H1 (cell line): Measurements from ENCODE around the gene CHRNA4. TPM values are rescaled to one million over a fixed set of nuclear protein-coding genes. Genes with fewer than 3 reads are reported as not detected.

Experiments used
- CTCF ChIA-PET: fragments of 300-600 bp; sonication (Branson Sonifier 250); formaldehyde crosslinking; loops from one replicate; lab custom pipeline; 2021; ENCODE audit not compliant: partially characterized antibody; lab: Charles Lee
- POLR2A ChIA-PET: fragments of 300-600 bp; sonication (Branson Sonifier 250); formaldehyde crosslinking; loops from one replicate; lab custom pipeline; 2021; ENCODE audit warnings: inconsistent platforms; ENCODE audit not compliant: partially characterized antibody; lab: Charles Lee
- DNase-seq, 2 experiments: peaks; one replicate each; pipeline versions ENCODE4 v3.0.0 to v3.0.0-alpha.2; 2010 to 2022; ENCODE audit warnings: low spot score in 2 of 2, low read depth in 1 of 2, mixed read lengths in 1 of 2
- FAIRE-seq: peaks from 2 replicates; lab custom pipeline; 2011; peaks lifted over from hg19 to GRCh38; lab: Jason Lieb, UNC
- H2AFZ ChIP-seq: 2 replicates; pipeline ENCODE4 v1.8.1; 2012; ENCODE audit warnings: low read length, inconsistent platforms
- H2AK5ac ChIP-seq: 2 replicates; pipeline ENCODE4 v1.6.1; 2013; ENCODE audit warnings: low read depth, low read length
- H2BK120ac ChIP-seq: replicated peaks from 2 replicates; pipeline ENCODE3; 2013; ENCODE audit warnings: low read depth, low read length, inconsistent platforms
- H2BK12ac ChIP-seq: 2 replicates; pipeline ENCODE4 v1.6.1; 2013; ENCODE audit warnings: low read depth, low read length
- H2BK15ac ChIP-seq: 2 replicates; pipeline ENCODE4 v1.6.1; 2013; ENCODE audit warnings: low read length
- H2BK20ac ChIP-seq: 2 replicates; pipeline ENCODE4 v1.6.1; 2013; ENCODE audit warnings: low read length
- H2BK5ac ChIP-seq: 2 replicates; pipeline ENCODE4 v1.6.1; 2013; ENCODE audit warnings: low read depth, low read length
- H3K14ac ChIP-seq: 2 replicates; pipeline ENCODE4 v1.6.1; 2013; ENCODE audit warnings: inconsistent platforms; ENCODE audit not compliant: insufficient read length
- H3K18ac ChIP-seq: 2 replicates; pipeline ENCODE4 v1.6.1; 2013; ENCODE audit warnings: low read length; ENCODE audit errors: extremely low read depth
- H3K23ac ChIP-seq: 2 replicates; pipeline ENCODE4 v1.6.1; 2013; ENCODE audit warnings: inconsistent platforms; ENCODE audit not compliant: insufficient read length
- H3K23me2 ChIP-seq: 2 replicates; pipeline ENCODE4 v1.6.1; 2013; ENCODE audit warnings: low read depth, low read length
- H3K27ac ChIP-seq: 2 replicates; pipeline ENCODE4 v1.6.1; 2011; ENCODE audit warnings: low read depth, low read length, inconsistent platforms
- H3K27me3 ChIP-seq, 4 experiments: replicated peaks in 1 of 4; 1 replicate in 1 of 4; 2 replicates in 3 of 4; pipeline versions ENCODE4 v1.6.1 to v1.8.1; 2011 to 2013; ENCODE audit warnings: low read length in 3 of 4, mild to moderate bottlenecking in 3 of 4, inconsistent platforms in 2 of 4, mixed read lengths in 2 of 4, moderate library complexity in 1 of 4; ENCODE audit not compliant: control insufficient read depth in 3 of 4, insufficient read depth in 3 of 4; ENCODE audit errors: extremely low read depth in 1 of 4
- H3K36me3 ChIP-seq, 4 experiments: 2 replicates each; pipeline versions ENCODE4 v1.6.1 to v1.8.1; 2011 to 2013; ENCODE audit warnings: mild to moderate bottlenecking in 4 of 4, low read length in 3 of 4, moderate library complexity in 2 of 4, control low read depth in 1 of 4, inconsistent platforms in 1 of 4; ENCODE audit not compliant: insufficient read depth in 4 of 4, control insufficient read depth in 2 of 4
- H3K4ac ChIP-seq: replicated peaks from 2 replicates; pipeline ENCODE3; 2013; ENCODE audit warnings: low read length, low read depth, mixed read lengths, inconsistent platforms; ENCODE audit not compliant: insufficient read length
- H3K4me1 ChIP-seq, 4 experiments: replicated peaks in 1 of 4; 1 replicate in 1 of 4; 2 replicates in 3 of 4; pipeline versions ENCODE4 v1.6.1 to v1.8.1; 2011 to 2013; ENCODE audit warnings: low read length in 3 of 4, inconsistent platforms in 2 of 4, mixed read lengths in 1 of 4; ENCODE audit not compliant: insufficient read depth in 4 of 4, control insufficient read depth in 3 of 4
- H3K4me2 ChIP-seq, 2 experiments: 2 replicates each; pipeline versions ENCODE4 v1.6.1 to v1.8.1; 2011 to 2013; ENCODE audit warnings: low read depth in 2 of 2, low read length in 2 of 2, control low read depth in 1 of 2, inconsistent platforms in 1 of 2, mild to moderate bottlenecking in 1 of 2; ENCODE audit not compliant: insufficient read depth in 1 of 2
- H3K4me3 ChIP-seq, 4 experiments: fragments of 200-600, 300-600 bp in 1 of 4; sonication (generic), shearing (Covaris generic), sonication (Bioruptor Twin) in 1 of 4; 2 replicates each; pipeline versions ENCODE4 v1.5.1 to v1.8.1; 2011 to 2016; ENCODE audit warnings: low read length in 4 of 4, low read depth in 3 of 4, control low read depth in 2 of 4, inconsistent platforms in 2 of 4, mild to moderate bottlenecking in 2 of 4, mixed read lengths in 1 of 4, moderate library complexity in 1 of 4; ENCODE audit not compliant: insufficient read depth in 2 of 4; ENCODE audit errors: extremely low read depth in 1 of 4
- H3K56ac ChIP-seq: replicated peaks from 2 replicates; pipeline ENCODE3; 2013; ENCODE audit warnings: low read depth, mild to moderate bottlenecking, mixed read lengths, low read length, inconsistent platforms; ENCODE audit not compliant: insufficient read length
- H3K79me1 ChIP-seq: 2 replicates; pipeline ENCODE4 v1.6.1; 2013; ENCODE audit warnings: low read depth, low read length, control low read depth
- H3K79me2 ChIP-seq, 2 experiments: 2 replicates each; pipeline versions ENCODE4 v1.6.1 to v1.8.1; 2012 to 2013; ENCODE audit warnings: low read length in 2 of 2, mild to moderate bottlenecking in 2 of 2, inconsistent platforms in 1 of 2; ENCODE audit not compliant: insufficient read depth in 2 of 2, control insufficient read depth in 1 of 2
- H3K9ac ChIP-seq, 4 experiments: replicated peaks in 1 of 4; 1 replicate in 1 of 4; 2 replicates in 3 of 4; pipeline versions ENCODE4 v1.6.1 to v1.8.1; 2011 to 2013; ENCODE audit warnings: low read depth in 3 of 4, low read length in 3 of 4, control low read depth in 2 of 4, mild to moderate bottlenecking in 2 of 4, moderate library complexity in 2 of 4, inconsistent platforms in 1 of 4; ENCODE audit errors: extremely low read depth in 1 of 4
- H3K9me3 ChIP-seq, 2 experiments: 2 replicates each; pipeline versions ENCODE4 v1.6.1 to v1.8.1; 2012 to 2013; ENCODE audit warnings: mild to moderate bottlenecking in 2 of 2, moderate library complexity in 2 of 2, control low read depth in 1 of 2, inconsistent platforms in 1 of 2, low read depth in 1 of 2, low read length in 1 of 2, mixed read lengths in 1 of 2; ENCODE audit not compliant: insufficient read depth in 2 of 2
- H4K20me1 ChIP-seq, 2 experiments: replicated peaks in 1 of 2; 2 replicates each; pipeline versions ENCODE3 to v1.8.1; 2011 to 2013; ENCODE audit warnings: inconsistent platforms in 2 of 2, low read length in 2 of 2, mild to moderate bottlenecking in 1 of 2; ENCODE audit not compliant: insufficient read depth in 2 of 2, control insufficient read depth in 1 of 2
- H4K5ac ChIP-seq: 2 replicates; pipeline ENCODE4 v1.6.1; 2013; ENCODE audit warnings: low read length, low read depth, mixed read lengths, inconsistent platforms; ENCODE audit not compliant: insufficient read length
- H4K8ac ChIP-seq: 2 replicates; pipeline ENCODE4 v1.8.0; 2013; ENCODE audit warnings: mild to moderate bottlenecking, moderate library complexity, low read length, inconsistent platforms; ENCODE audit not compliant: insufficient read depth; ENCODE audit errors: extremely low read depth
- H4K91ac ChIP-seq: replicated peaks from 2 replicates; pipeline ENCODE3; 2013; ENCODE audit warnings: low read length, mixed read lengths, inconsistent platforms; ENCODE audit not compliant: insufficient read length
- EZH2 ChIP-seq: fragments of 200-600 bp; sonication (generic); IDR thresholded peaks from 2 replicates; pipeline ENCODE4 v1.7.1; 2012; ENCODE audit warnings: low read depth, mild to moderate bottlenecking, moderate library complexity, low read length, inconsistent platforms; ENCODE audit not compliant: severe bottlenecking
- HDAC6 ChIP-seq: IDR thresholded peaks from one replicate; pipeline ENCODE4 v1.7.1; 2012; ENCODE audit warnings: low read depth, mild to moderate bottlenecking, inconsistent platforms, low read length, moderate library complexity
- KDM1A ChIP-seq: fragments of 200-600, 300-600 bp; sonication (generic); IDR thresholded peaks from 2 replicates; pipeline ENCODE4 v1.7.1; 2016; ENCODE audit warnings: mild to moderate bottlenecking, low read length, borderline replicate concordance
- YY1 ChIP-seq: IDR thresholded peaks from 2 replicates; pipeline ENCODE4 v1.6.1; 2011; ENCODE audit warnings: low read depth, mild to moderate bottlenecking, low read length
- WGBS, 2 experiments: shearing (Covaris generic) in 1 of 2; methylation state at CpG; one replicate each; pipeline versions ENCODE4 v1.1.6 to v1.1.7; 2013 to 2015; ENCODE audit warnings: low lambda C conversion rate in 2 of 2, mixed read lengths in 2 of 2, inconsistent platforms in 1 of 2, low coverage in 1 of 2, missing lambda C conversion rate in 1 of 2; ENCODE audit not compliant: insufficient replicate concordance in 2 of 2, insufficient coverage in 1 of 2, insufficient read length in 1 of 2; ENCODE audit errors: extremely low coverage in 1 of 2, missing lambda C conversion rate in 1 of 2; 5-methylcytosine and 5-hydroxymethylcytosine counted together
- polyA plus RNA-seq, 7 experiments: library from polyadenylated mRNA; depleted of rRNA in 3 of 7; stranded (reverse) in 5 of 7; unstranded in 2 of 7; fragments of >200 nt in 5 of 7; fragments of 200-250 nt in 2 of 7; gene quantifications; 1 replicate in 5 of 7; 2 replicates in 1 of 7; 4 replicates in 1 of 7; pipeline versions ENCODE4 v1.2.1 to v1.2.3, GENCODE V29; 2011 to 2013; ENCODE audit warnings: missing spikeins in 2 of 7, mixed read lengths in 2 of 7
- total RNA-seq: library from RNA; stranded (reverse); fragmentation: NEBNext Ultra II Directional; extraction: Animal tissue kit (Norgen Biotek cat#: 25700); gene quantifications from 2 replicates; pipeline ENCODE4 v1.2.1, GENCODE V29; 2021

The CHRNA4 gene
- total and polyA plus RNA-seq, 2 of the 8 experiments (the other 6 are each of a cell fraction or from before 2014, with no cell fraction given): 4.3 to 5.7 TPM

- Histone ChIP-seq H3K9ac (no peak overlapping the region), H2BK12ac (no peak overlapping the region), H2BK120ac (no peak overlapping the region), H3K4me2 (no peak overlapping the region), H3K36me3 (no peaks in the 10 kb centered on the region), H3K4ac (no peak overlapping the region), H3K27me3 (no peaks in the 10 kb centered on the region), H4K91ac (no peak overlapping the region), H3K79me1 (no peaks in the 10 kb centered on the region), H3K4me1 (no peaks in the 10 kb centered on the region; a peak in 1 of 7 replicates), H4K20me1 (no peaks in the 10 kb centered on the region), H2BK15ac (no peak overlapping the region), H2AK5ac (no peak overlapping the region), H3K23ac (no peak overlapping the region), H3K14ac (no peak overlapping the region), H2AFZ (no peak overlapping the region), H3K23me2 (no peaks in the 10 kb centered on the region), H4K5ac (no peak overlapping the region), H2BK20ac (no peak overlapping the region), H3K18ac (no peak overlapping the region), H3K56ac (no peak overlapping the region), H2BK5ac (no peak overlapping the region), H3K4me3 (no peak overlapping the region), H3K79me2 (no peaks in the 10 kb centered on the region), H3K9me3 (no peaks in the 10 kb centered on the region), H3K27ac (no peak overlapping the region), H4K8ac (no peak overlapping the region)
- CTCF ChIA-PET: interaction anchor here (0.8 to 6.6 kb wide), 8 partner anchors 9 to 94 kb away, joined by 3 to 45 read pairs (median 4); no protein-coding TSS in a partner anchor
- POLR2A ChIA-PET: no interaction called here
- TF ChIP-seq KDM1A (no peak), EZH2 (no peak), HDAC6 (no peak), YY1 (no peak)
- WGBS, 2 experiments: 92% methylated on average over 13 of the region's 18 CpGs; no CpG with 5 or more reads in 1 of the 2 experiments
- DNase-seq: no peak
- no peak for FAIRE-seq
Observed at GRCh38 chr20:63317601-63318291, 43.4 kb downstream of the CHRNA4 start.
